Muscle of back (tissue), 11 donors: ENCODE measurements around the gene PLXNA2. TPM values are rescaled to one million over a fixed set of nuclear protein-coding genes. Genes with fewer than 3 reads are reported as not detected.

Source experiments
- DNase-seq, 3 donors: peaks; one replicate each; pipeline versions ENCODE4 v3.0.0 to v3.0.0-alpha.2; 2013
- polyA plus RNA-seq, 10 donors: library from polyadenylated mRNA; unstranded; fragments of 120-200 nt; gene quantifications; one replicate each; pipeline ENCODE4 v1.2.1, GENCODE V29; 2013; ENCODE audit not compliant: insufficient read length in 10 of 10

PLXNA2 gene
- polyA plus RNA-seq, 10 donors = 22.9 to 37.9 (median 30.8) TPM

GRCh38 chr1:208122612-208123358 lies 121.4 kb downstream of the PLXNA2 start:
- DNase-seq = no peak

DNA sequence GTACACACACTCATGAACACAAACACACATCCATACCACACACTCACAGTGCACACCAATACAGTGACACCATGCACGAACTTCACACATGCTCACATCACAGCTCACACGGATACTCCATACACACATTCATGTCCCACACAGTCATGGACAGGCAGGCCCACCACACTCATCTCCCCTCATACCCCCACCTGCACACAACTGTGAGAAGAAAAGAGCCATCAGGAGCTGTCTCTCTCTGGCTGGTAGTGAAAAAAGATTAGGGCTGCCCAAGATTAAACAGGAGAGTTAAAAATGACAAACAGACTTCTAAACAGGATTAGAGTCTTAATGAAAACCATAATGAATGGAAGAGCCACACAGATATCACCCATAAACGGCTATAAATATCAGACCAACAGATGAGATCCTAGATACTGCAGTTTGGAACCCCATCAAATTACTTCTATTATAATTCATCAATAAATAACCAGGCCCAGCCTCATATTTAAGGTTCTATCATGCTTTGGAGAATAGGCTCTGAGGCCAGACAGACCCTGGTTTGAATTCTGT lies 122.3 kb downstream of the PLXNA2 start:
- DNase-seq = no peak

- DNase-seq = no peak
Observed at GRCh38 chr1:208120431-208120790, 123.8 kb downstream of the PLXNA2 start.

DNA sequence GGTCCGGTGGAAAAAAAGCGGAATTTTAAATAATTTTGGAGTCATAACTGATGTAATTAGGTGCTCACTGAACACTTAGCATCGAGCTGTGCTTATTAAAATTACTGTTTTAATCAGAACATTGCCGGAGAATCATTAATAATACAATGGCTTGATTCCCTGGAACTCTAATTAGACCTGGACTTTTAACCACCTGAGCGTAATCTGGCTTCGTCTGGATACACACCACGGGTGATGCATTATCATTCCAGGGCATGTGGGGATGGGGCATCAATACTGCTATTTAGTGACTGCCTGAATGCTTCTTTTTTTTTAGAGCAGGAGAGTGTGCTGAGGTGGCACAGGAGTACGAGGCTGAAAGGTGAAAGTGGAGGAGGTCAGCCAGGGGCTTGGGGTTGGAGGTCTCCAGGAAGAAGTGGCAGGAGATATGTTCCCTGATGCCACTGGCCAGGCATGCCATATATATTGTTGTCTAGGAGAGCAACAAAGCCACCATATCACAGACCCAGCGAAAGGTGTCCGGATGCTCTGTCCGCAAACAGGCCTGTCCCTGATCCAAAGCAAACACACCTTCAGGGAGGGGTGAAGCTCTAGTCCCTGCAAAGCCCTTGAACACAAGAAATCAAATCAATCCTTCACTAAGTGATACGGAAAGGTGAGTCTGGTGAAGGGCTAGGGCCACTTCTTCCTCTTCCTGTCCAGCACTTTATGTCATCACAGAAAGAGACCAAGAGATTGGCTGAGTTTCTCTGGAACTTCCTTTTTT lies 125.2 kb downstream of the PLXNA2 start:
- no peak for DNase-seq

GRCh38 chr1:208118306-208118705 lies 125.9 kb downstream of the PLXNA2 start:
- no peak for DNase-seq

GRCh38 chr1:208117826-208118225 lies 126.4 kb downstream of the PLXNA2 start:
- DNase-seq = no peak

- peak in 1 of 3 donors; percentile 52 for DNase-seq
Observed at GRCh38 chr1:208117409-208117808, 126.8 kb downstream of the PLXNA2 start.

DNA sequence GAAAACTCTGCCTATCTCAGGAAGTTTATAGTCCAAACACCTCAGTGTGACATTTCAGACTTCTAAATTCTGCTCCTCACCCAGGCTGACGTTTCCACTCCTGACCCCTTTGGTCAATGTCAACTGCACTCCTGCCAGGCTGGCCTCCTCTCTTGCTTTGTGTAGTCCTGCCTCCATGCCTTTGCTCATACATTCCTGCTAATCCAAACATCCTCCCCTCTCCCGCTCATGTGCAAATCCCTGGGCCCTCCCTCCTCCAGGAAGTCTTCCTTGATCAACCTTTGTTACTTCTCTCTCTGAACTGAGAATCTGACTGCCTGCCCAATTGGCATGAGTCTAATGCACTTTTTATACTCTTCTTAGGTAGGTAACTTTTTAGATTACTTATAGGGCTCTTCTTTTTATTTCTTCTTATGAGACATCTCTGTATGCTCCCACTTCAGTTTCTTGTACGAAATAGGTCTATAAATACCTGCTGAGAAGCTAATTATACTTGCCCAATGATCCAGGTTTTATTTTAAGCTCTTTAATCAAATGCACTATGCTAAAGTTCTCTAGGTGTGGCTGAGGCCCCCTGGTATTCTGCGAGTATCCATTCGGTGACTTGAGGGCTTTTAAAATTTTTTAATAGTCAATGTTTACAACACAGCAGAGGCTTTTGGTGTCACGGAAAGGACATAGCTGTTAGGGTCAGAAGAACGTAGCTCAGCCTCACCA lies 128.1 kb downstream of the PLXNA2 start:
- no peak for DNase-seq

- DNase-seq = no peak
Observed at GRCh38 chr1:208113011-208113410, 131.2 kb downstream of the PLXNA2 start.

- no peak for DNase-seq
Observed at GRCh38 chr1:208112401-208112800, 131.8 kb downstream of the PLXNA2 start.

DNA sequence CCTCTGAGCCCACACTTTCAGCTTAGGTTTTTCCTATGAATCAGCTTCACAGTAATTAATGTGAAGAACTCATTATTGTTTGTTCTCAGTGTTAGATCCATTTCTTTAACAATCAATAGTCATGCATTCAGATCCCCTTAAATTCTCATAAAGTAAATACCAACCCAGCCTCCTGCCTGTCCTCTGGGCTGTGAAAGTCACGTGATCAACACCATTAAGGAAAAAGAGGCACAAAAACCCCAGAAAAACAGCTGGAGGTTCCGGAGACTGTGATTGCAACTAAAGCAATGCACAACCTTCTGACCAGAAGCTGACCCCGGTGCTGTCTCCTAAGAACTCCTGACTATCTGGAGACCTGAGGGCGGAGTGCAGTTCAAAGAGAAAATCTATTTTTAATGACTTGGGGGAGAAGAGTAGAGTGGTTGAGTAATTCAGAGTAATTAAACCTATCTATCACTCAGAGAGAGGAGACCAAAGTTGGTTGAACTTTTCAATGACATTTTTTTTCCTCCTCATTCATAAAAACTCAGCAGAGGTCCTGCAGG lies 132.5 kb downstream of the PLXNA2 start:
- no peak for DNase-seq

- peak in 1 of 3 donors; percentile 59 for DNase-seq
Observed at GRCh38 chr1:208110296-208110695, 133.9 kb downstream of the PLXNA2 start.

DNA sequence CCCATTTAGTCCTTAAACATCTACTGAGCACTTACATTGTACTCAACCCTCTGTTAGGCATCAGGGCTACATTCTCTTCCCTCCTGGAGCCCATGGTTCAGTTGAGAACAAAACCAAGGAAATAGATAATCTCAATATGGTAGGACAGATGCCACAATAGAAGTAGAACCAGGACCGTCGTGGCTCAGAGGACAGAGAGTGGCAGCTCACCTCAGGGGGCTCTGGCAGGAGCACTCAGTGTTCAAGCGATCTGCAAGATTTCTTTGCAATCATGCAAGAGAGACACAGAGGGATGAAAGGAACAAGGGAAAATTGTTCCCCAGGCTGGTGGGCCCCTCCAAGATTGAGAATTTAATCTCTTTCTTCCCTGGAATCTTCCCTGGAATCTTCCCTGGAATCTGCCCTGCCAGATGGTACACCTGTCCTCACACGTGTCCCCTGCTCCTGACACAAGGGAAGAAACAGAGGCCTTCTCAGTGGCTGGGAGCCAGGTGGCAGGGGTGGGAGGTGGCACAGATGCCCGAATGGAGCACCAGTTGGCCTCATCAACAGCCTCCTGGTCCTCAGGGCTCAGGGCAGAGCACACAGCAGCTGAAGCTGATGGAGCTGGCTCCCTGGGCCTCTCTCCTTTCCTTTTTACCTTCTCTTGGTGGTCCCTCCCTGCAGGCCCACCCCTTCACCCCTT lies 135.4 kb downstream of the PLXNA2 start:
- no peak for DNase-seq

- DNase-seq = no peak
Observed at GRCh38 chr1:208108213-208108608, 136.0 kb downstream of the PLXNA2 start.

- DNase-seq = no peak
Observed at GRCh38 chr1:208107425-208108212, 136.6 kb downstream of the PLXNA2 start.

GRCh38 chr1:208106218-208106617 lies 138.0 kb downstream of the PLXNA2 start:
- no peak for DNase-seq

- peak in 2 of 3 donors; percentile 59 to 84 for DNase-seq
Observed at GRCh38 chr1:208105756-208106155, 138.4 kb downstream of the PLXNA2 start.

DNA sequence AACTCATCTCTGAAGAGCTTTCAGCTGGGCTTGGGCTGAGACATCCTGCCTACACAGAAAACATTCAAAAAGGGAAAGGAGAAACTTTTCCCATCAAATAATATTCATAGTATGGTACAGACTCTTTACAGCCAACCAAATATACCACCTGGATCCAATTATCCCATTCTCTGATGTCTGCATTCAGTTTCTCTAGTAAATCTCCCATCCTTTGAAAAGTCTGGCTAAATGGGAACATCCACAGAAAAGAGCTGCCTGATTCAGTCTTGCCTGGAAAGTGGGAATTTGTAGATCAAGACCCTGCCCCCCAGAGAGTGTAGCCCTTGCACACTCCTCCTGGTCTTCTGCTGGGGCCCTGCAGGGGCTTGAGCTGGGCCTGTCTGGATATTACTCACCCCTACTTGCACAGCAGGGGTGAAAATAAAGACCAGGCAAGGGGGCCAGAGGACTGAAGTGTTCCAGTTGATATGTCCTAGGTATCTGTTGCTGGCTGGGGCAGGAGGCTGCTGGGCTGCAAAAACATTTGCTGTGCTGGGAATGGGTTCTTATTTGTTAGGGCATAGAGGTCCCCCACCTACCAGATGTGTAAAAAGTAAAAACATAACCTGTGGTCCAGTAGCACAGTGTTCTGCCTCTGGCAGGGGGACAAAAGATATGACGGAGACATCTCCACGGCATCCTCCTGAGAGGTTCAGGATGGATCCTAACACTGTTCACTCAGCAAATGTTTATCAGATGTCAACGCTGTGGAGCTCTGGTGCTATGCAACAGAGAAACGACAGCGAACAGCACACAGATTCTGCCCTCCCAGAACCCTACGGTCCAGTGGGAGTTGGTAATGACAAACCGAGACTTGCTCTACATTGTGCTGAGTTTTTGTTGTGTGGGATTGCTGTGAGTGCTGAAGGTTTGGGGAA lies 140.3 kb downstream of the PLXNA2 start:
- DNase-seq = peak in 1 of 3 donors; percentile 47

DNA sequence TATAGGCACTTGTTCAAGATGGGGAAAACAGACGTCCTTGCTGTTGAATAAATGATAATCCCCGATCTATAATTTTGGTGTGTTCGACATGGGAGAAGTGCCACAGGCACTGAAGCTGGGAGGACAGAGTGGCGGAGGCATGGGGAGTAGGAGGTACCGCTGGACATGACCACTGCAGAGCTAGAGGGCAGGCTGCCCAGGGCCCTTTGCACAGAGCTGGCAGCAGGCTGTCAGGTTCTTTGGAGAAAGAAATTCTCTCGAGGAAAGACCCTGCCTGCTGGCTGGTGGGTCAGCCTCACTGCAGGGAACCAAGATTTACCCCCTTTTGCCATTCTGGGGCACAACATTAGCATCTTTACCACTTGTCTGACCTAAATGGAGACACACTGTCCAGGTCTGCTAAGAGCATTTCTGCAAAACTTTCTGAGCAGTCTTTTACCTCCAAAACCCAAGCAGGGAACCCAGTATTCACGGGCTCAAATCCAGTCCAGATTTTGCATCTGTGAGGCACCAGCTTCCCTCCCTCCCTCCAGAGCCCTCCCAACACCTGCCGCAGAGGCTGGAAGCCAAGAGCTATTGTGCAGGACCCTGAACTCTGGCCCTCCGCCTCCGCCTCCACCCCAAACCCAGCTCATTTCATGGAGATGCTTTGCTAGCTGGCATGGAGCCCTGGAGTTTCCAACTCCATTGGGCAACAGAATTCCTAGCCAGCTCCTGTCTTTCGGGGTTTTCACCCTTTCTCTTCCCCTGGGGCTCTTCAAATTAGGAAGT lies 142.3 kb downstream of the PLXNA2 start:
- peak; percentile 70 to 86 (median 73) for DNase-seq
